HG02970 (cell line): ENCODE results near the gene STRA8.

Experiments
- ATAC-seq: cut with Tn5 transposase; IDR thresholded peaks from one replicate; pipeline ENCODE4 v1.9.1; 2021; ENCODE audit warnings: mild to moderate bottlenecking, moderate library complexity, moderate number of reproducible peaks; ENCODE audit not compliant: unreplicated experiment, low FRiP score

STRA8 gene

DNA sequence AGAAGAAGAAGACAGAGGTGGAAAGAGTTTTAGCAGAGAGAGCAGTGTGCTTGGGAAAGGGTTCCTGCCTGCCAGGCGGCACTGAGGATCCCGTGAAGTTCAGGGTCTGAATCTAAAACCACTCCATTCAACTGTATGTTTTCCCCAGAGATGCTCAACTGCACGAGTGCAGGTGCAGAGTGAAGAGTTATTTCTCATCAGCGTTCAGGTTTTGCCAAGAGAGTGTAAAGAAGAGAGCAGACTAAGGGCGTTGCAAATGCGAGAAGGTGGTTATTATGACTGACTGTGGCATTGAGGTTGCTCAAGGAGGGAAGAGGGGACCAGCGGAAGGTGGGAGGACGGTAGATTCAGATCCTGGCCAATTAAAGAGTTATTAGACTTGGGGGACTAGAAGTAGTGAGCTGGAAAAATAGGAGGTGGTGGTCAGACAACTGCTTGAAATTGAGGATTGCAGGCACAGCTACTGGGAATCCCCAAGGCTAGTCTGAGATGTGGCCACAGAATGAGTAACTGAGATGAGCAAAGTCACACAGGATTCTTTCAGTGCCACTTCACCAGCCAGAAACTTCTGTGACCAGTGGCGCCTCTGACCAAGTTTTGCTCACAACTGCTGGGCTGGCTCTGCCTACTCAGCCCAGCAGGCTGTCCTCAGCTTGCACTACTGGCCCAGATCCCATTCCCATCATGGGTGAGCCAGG lies 29.1 kb downstream of the STRA8 start:
- ATAC-seq, result no peak

DNA sequence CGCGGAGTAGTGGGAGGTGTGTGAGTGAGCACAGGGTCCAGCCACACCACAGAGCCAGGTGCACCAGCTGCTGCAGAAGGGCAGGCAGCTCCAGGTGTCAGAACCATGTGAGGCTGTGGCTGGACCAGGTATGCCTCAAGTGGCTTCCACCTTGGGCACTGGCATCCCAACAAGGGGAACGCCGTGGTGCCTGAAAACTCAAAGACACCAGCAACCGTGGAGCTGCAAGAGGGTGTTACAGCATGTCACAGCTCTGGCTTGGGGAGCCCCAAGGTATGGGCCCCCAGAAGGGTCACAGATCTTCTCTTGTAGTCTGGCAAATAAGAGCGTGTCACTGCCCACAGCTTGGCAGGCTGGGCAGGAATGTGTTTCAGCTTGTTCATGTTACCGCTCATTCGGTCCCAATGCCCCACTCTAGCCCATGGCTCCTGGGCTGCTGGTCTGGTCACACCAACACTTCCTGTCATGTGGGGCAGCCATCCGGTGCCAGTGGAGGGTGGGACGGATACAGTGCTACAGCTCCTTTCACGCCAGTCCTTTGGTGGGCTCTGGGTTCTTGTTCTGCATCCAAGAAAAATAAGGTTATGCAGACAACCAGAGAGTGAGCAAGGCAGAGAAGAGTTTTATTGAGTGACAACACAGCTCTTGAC lies 29.8 kb downstream of the STRA8 start:
- ATAC-seq, result no peak

DNA sequence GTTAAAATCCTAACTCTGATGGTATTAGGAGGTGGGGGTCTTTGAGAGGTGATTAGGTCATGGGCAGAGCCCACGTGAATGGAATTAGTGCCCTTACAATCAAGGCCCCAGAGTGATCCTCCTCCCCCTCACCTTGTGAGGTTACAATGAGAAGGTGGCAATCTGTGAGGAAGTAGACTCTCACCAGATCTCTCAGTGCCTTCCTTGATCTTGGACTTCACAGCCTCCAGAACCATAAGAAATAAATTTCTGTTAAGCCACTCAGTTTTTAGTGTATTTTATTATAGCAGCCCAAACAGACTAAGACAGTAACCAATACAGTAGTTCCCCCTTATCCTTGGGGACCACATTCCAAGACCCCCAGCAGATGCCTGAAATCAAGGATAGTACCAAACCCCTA lies 32.0 kb downstream of the STRA8 start:
- ATAC-seq, result no peak

DNA sequence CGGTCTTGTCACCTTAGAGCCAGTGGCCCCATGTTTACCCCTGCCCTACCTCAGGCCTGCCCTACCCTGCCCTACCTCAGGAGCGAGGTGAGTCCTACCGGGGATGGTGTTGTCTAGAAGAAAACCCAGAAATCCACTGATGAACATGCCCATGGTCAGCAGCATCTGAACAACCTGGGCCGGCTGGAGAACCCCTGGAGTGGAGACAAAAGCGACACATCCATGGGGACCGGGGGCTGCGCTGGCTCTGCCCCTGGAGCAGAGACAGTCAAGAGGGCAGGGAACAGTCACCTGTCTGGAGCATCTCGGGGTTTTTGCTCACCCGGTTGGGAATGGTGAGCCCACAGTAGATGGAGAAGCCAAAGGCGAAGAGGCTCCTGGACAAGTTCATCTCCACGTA lies 36.3 kb downstream of the STRA8 start:
- ATAC-seq, result no peak

DNA sequence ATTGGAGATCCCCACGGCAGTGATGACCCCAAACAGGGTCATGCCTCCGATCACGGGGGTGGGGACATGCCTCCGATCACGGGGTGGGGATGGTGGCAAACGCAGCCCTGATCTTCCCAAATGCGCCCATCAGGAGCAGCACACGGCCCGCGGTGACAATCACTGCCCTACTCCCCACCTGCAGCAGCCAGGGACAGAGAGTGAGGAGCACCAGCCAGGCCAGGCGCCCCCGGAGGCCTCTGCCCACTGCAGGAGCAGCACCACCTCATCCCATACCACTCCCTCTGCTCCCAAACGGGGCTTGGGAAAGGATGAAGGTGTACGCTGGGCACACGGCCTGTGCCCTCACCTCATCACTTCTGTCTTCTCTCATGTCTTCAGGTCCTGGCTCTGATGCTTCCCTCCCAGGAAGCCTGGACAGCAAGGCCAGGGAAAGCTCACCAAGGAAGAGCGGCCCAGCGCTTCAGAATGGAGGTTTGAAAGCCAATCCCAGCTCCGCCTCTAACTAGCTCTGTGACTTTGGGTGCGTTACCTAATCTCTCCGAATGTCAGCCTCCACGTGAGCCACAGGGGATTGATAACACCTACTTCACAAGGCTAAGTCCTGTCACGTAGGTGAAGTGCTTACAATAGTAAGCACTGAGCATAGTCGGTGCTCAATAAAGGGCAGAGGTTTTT lies 37.1 kb downstream of the STRA8 start:
- no peak for ATAC-seq

DNA sequence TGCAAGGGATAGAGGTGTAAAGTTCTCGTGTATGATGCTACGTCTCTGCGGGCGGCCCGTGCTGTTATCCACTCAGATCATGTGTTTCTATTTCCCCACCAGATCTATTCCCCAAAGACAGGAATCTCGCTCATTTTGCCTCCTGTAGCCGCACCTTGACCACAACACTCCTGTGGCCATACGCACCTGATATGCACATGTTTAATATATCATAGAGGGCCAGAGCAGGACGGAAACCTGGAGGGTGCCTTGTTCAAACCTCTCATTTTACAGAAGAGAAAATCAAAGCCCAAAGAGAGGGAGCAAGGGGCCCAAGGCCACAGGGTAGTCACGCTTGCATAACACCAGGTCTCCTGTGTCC lies 37.6 kb downstream of the STRA8 start:
- no peak for ATAC-seq

DNA sequence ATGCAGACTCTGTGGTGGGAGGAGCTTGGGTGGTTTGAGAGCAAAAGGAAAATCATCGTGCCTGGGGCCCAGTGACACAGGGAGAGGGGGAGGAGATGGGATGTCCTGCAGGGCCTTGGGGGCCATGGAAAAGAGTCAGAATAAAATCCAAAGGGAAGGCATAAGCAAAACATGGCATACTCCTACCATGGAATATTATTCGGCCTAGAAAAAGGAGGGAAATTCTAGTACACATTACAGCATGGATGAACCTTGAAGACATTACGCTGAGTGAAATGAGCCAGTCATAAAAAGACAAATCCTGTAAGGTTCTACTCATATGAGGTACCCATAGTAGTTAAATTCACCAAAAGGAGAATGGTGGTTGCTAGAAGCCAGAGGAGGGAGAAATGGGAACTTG lies 38.7 kb downstream of the STRA8 start:
- no peak for ATAC-seq

DNA sequence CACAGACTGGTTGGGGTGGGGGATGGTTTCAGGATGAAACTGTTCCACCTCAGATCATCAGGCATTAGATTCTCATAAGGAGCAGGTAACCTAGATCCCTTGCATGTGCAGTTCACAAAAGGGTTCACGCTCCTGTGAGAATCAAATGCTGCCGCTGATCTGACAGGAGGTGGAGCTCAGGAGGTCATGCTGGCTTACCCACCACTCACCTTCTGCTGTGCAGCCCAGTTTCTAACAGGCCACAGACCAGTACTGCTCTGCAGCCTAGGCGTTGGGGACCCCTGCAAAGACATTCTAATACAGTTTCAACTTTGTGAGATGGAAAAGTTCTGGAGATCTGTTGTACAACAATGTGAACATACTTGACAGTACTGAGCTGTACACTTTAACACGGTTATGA lies 39.9 kb downstream of the STRA8 start:
- ATAC-seq, result no peak

DNA sequence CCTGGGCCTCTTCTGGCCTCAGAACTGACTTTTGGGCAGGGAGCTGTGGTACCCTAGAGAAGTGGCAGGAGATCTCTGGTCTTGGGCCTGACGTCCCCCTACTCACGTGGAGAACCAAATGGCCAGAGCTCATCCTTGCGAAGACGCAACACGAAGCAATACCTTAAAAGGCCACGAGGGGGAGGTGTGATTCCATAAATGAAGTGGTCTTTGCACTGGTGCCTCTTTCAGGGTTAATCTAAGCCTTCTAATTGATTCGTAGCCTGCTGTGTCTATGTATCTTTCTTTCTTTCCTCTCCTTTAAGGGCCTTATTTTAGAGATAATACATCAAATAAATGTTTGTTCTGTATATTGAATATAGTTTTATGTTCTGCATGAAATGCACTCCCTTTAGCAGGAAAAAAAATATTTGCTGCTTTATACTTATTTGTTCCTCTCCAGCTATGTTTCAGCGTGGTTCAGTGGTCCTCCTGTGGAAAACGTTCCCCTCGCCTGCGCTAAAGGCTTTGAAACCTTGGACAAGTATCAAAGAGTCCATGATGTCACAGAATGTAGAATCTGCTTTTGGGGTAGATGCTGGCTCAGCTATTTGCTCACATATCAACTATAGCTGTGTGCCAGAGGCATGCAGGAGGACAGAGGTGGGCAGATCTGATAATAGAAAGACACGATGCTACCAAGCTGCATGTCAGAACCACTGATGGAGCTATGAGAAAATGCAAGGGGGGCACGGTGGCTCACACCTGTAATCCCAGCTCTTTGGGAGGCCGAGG lies 41.0 kb downstream of the STRA8 start:
- ATAC-seq, result no peak

DNA sequence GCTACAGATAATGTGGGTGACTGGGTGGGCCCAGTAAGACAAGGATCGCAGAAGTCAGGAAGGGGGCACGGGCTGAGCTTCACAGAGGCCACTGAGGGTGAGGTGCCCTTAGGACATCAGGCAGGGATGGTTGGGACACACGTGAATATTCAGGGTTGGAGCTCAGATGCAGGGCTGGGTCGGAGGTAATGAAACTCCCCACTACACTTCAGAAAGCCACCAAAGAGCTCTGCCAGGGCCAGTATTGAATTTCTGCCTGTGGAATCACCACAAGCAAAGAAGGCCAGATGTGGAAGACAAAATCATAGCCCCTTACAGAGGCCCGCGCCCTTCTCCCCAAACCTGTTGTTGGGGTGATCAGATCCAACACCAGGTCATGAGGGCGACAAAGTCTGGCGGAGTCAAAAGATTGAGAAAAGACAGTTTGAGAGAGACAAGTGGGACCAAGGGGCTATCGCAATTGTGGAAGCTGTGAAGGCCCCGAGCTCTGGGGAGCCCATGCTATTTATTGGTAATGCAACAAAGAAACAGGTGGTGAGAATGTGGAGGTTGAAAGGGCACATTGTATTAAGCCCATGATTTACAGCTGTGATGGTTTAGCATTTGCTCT lies 42.4 kb downstream of the STRA8 start:
- ATAC-seq, result no peak

DNA sequence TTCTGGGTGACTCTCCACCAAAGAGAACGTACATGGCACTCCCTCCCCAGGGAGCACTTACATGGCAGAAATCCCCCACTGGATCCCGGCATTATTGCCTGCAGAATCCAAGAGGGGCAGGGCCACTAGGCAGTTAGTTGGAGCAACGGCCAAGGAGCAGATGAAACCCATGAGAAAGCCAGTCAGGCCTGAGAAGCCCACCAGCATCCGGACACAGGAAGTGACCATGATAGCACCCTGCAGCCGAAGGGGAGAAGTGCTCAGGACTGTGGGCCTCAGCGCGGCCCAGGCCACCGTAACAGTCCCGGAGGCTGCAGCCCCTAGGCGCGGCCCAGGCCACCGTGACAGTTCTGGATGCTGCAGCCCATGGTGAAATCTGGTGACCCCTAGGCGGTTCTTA lies 43.5 kb downstream of the STRA8 start:
- ATAC-seq, result no peak

DNA sequence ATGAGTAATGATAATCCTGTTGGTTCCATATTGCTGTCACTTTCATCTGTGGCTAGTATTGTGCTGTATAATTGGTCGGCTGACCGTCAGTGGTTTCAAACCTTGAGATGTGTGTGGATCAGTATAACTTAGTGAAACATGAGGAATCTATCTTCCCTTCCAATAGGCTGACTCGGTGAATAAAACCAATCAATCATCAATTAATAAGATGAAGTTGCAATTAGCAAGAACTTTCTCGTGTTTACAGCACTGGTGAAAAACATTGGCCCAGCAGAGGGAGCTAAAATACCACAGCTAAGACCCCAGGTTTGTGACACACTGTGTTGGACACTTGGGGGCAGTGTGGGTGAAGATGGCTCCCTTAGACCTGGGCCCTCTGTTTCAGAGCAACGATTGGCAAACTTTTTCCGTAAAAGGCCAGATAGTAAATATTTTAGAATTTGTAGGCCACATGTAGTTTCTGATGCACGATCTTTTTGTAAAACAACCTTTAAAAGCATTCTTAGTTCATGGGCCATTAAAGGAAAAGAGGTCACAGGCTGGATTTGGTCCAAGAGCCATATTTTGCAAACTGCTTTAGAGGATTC lies 47.8 kb downstream of the STRA8 start:
- peak; percentile 94 for ATAC-seq

DNA sequence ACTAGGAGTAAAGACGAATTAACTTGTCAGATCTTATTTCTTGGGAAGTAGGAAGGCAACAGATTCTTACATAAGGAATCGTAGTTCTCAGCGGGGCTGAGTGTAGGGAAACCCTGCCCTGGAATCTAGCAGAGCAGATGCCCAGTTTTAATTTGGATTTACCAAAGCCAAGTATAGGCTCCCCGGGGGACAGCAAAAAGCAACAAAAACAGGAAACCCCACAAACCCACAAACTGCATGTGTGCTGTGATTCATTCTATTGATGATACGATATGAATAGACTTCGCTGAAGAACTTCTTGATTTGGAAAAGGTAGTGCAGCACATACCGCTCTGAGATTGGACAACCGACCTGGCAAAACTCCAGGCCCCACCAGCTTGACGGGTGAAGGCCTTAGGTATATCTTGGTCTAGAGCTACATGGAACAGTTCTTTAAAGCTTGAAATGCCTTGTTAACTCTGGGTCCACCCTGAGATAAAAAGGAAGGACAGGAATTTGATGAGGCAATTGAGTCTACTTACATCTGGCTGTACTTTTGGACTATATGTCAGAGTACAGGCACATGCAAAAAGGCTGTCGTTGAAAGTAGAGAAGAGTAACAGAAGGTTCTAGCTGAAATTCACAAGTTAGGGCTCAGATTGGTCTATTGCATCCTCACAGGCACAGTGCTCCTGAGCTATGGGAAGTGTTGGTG lies 49.1 kb downstream of the STRA8 start:
- ATAC-seq, result no peak

DNA sequence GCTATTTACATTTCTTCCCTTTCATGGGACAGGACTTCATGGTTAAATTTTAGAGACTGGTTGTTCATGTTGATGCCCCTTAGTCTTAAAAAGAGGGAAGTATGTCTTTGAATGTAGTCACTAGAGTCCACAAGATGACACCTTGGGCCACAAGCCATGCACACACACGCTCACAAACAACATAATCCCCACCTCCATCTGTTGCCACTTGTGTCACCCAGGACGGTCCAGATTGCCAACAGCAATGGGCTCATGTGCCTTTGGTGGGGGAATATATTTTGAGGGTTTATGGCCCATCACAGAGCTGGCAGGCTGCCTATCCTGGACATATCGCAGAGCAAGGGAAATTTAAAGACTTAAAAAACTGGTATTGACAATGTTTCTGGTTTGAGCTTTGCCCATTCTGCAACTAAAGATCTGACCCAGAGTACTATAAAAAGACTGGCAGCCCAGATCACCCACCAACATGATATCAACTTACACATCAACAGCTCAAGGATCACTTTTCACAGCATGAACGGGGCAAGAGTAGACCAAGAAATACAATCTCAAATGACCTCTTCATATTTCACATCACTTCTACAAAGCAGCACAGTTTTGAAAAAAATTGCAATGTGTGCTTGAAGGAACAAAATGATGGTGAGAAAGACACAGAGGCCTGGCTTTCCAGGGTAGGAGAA lies 50.5 kb downstream of the STRA8 start:
- ATAC-seq, result no peak

DNA sequence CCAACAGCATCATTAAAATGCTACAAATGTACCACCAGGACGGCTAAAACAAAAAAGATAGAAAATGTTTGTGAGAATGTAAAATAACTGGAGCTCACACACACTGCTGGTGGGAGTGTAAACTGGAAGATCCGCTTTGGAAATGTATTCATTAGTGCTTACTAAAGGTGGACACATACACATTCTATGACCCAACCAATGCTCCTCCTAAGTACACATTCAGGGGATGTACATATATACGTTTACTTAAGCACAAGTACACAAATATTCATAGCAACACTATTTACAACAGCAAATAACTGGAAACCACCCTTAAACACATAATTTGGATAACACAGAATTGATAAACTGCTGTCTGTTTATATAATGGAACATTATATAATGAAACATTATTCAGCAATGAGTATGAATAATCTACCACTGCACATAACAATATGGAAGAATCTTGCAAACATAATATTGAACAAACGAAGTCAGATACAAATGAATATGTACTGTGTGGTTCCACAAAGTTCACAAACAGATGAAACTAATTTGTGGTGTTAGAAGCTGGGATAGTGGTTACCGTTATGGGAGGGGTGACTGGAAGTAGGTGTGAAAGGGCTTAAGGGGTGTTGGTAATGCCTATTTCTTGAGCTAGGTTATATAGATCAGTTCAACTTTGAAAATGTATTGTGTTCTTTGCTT lies 52.1 kb downstream of the STRA8 start:
- no peak for ATAC-seq

DNA sequence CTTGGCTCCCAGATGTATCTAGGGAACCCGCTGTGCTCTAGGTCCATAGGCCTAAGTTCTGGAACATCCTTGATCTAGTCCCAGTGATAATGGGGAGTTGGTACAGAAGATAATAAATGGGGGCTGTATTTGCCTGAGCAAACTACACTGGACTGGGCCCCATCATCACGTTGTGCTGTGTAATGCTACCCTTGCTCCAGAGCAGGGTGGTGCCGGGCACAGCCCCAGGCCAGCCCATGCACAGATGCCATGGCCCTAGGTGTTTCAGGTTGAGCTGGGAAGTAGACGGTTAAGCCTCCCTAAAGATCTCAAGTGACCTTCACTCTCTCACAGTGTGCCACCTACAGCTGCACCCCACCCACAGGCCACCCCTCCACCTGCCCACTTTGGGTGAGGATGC lies 53.2 kb downstream of the STRA8 start:
- ATAC-seq, result no peak

DNA sequence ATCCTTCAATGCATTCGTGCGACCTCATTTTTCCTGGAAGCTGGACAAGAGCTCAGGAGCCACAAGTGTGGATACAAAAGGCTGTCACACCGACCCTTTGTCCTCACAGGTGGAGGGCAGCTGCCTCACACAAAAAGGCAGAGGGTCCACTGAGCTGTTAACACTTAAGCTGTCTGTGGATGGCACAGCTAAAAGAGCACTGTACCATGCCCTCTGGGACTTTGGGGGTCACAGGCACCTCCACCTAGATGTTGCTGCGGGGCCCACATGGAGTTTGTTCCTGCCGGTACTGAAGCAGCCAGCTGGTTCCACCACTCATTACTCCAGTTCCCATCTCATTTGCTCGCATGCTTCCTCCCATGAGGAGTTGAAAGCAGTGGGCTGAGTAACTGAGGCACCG lies 57.0 kb downstream of the STRA8 start:
- no peak for ATAC-seq

DNA sequence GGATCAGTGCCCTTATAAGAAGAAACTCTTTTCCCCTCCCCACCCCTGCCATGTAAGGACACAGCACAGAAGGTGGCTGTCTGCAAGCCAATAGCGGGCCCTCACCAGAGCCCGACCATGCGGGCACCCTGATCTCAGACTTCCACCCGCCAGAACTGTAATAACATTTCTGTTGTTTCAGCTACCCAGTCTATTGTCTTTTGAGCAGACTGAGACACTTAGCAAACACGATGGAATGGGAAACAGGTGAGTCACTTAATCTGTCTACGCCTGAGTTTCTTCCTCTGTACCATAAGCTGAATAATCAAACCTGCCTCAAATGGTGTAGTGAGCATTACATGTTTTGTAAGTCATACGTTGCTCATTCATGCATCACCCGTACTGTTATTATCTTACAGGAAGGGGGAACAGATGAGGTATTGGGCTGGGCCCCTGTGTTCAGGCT lies 58.2 kb downstream of the STRA8 start:
- ATAC-seq, result no peak

DNA sequence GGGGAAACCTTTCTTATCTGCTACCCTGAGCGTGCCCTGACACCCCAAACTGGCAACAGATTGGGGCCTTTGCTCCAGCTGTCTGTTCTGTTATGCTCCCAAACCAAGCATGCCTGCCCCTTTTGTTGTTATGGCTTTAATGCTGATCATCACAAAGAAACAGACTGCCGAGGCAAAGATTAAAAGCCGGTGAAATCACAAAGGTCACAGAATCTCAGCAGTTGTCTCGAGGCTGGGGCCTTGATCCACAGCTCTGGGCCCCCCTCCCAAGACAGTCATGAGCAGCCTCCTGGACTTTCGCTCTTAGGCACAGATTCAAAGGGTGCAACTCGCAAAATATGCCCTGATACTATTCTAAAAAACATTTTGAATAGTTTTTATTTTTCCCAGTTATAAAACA lies 65.6 kb downstream of the STRA8 start:
- no peak for ATAC-seq
